Karpas-422 (cell line): Measurements from ENCODE around the gene DEPP1. TPM values are rescaled to one million over a fixed set of nuclear protein-coding genes. Genes with fewer than 3 reads are reported as not detected.

Experiments used
- DNase-seq: peaks from one replicate; pipeline ENCODE4 v3.0.0-alpha.2; 2015
- H2AFZ ChIP-seq: fragments of 200-600 bp; sonication (generic); 2 replicates; pipeline ENCODE4 v1.6.1; 2014; ENCODE audit warnings: antibody characterized with exemption, low read length, mixed read lengths
- H3K27ac ChIP-seq: fragments of 200-600 bp; sonication (generic); 2 replicates; pipeline ENCODE4 v1.5.1; 2014; ENCODE audit warnings: mild to moderate bottlenecking, low read length, moderate library complexity
- H3K27me3 ChIP-seq: fragments of 200-600 bp; sonication (generic); 2 replicates; pipeline ENCODE4 v1.6.1; 2014; ENCODE audit warnings: low read length, mixed read lengths
- H3K36me3 ChIP-seq: fragments of 200-600 bp; sonication (generic); 2 replicates; pipeline ENCODE4 v1.6.1; 2014; ENCODE audit warnings: low read length, mixed read lengths; ENCODE audit not compliant: insufficient read depth
- H3K4me1 ChIP-seq: fragments of 200-600 bp; sonication (generic); 2 replicates; pipeline ENCODE4 v1.6.1; 2014; ENCODE audit warnings: mild to moderate bottlenecking, low read length, mixed read lengths
- H3K4me2 ChIP-seq: fragments of 200-600 bp; sonication (generic); 2 replicates; pipeline ENCODE4 v1.6.1; 2014; ENCODE audit warnings: low read length, low read depth, mild to moderate bottlenecking; ENCODE audit not compliant: poor library complexity, severe bottlenecking
- H3K4me3 ChIP-seq: fragments of 200-600 bp; sonication (generic); 2 replicates; pipeline ENCODE4 v1.5.1; 2014; ENCODE audit warnings: mild to moderate bottlenecking, antibody characterized with exemption, low read length, mixed read lengths
- H3K79me2 ChIP-seq: fragments of 200-600 bp; sonication (generic); 2 replicates; pipeline ENCODE4 v1.6.1; 2014; ENCODE audit warnings: mild to moderate bottlenecking, low read length, mixed read lengths
- H3K9ac ChIP-seq: fragments of 200-600 bp; sonication (generic); 2 replicates; pipeline ENCODE4 v1.6.0; 2014; ENCODE audit warnings: low read length
- H3K9me2 ChIP-seq: fragments of 200-600 bp; sonication (generic), shearing (Covaris generic); replicated peaks from 2 replicates; pipeline ENCODE4 v1.6.0; 2014; ENCODE audit warnings: mild to moderate bottlenecking, low read length, moderate library complexity; ENCODE audit not compliant: insufficient read depth
- H3K9me3 ChIP-seq: fragments of 300-700, 200-600 bp; sonication (generic); 2 replicates; pipeline ENCODE4 v1.6.1; 2014; ENCODE audit warnings: low read length, mixed read lengths
- H4K20me1 ChIP-seq: fragments of 200-600 bp; sonication (generic); 2 replicates; pipeline ENCODE4 v1.6.1; 2014; ENCODE audit warnings: mild to moderate bottlenecking, antibody characterized with exemption, low read length, low read depth; ENCODE audit not compliant: insufficient read depth
- total RNA-seq: library from RNA; depleted of rRNA; stranded (reverse); fragments of >200 nt; shearing (Covaris generic); gene quantifications from 2 replicates; pipeline ENCODE4 v1.2.3, GENCODE V29; 2014; ENCODE audit warnings: low replicate concordance

The DEPP1 gene
- total RNA-seq, 1 experiment from 2014 or later = not detected

- H3K27ac ChIP-seq = no peak overlapping the region
- H3K36me3 ChIP-seq = peaks cover 32% of the 10 kb centered on the region
- H3K9ac ChIP-seq = no peak overlapping the region
- no peaks in the 10 kb centered on the region; the same call in 1 of the 2 replicates for H3K9me2 ChIP-seq
- H2AFZ ChIP-seq = no peak overlapping the region
- DNase-seq = no peak
- H3K4me1 ChIP-seq = peaks cover 26% of the 10 kb centered on the region
- H3K9me3 ChIP-seq = no peaks in the 10 kb centered on the region
- H4K20me1 ChIP-seq = peaks cover 43% of the 10 kb centered on the region
- H3K4me2 ChIP-seq = no peak overlapping the region
- H3K27me3 ChIP-seq = no peaks in the 10 kb centered on the region
- H3K4me3 ChIP-seq = no peak overlapping the region
- peaks cover 29% of the 10 kb centered on the region for H3K79me2 ChIP-seq
Observed at GRCh38 chr10:45003432-45004000, 24.9 kb upstream of the DEPP1 start.

- no peaks in the 10 kb centered on the region for H3K9me3 ChIP-seq
- H3K79me2 ChIP-seq = peaks cover 29% of the 10 kb centered on the region
- peaks cover 43% of the 10 kb centered on the region for H4K20me1 ChIP-seq
- H3K4me3 ChIP-seq = peak overlapping the region; percentile 84
- no peaks in the 10 kb centered on the region for H3K27me3 ChIP-seq
- H3K36me3 ChIP-seq = peaks cover 32% of the 10 kb centered on the region
- H3K9ac ChIP-seq = peak overlapping the region; percentile 77
- peak overlapping the region; percentile 21; the same call in 1 of the 2 replicates for H3K27ac ChIP-seq
- peaks cover 19% of the 10 kb centered on the region for H3K4me1 ChIP-seq
- H2AFZ ChIP-seq = no peak overlapping the region
- H3K9me2 ChIP-seq = no peaks in the 10 kb centered on the region; the same call in 1 of the 2 replicates
- H3K4me2 ChIP-seq = peak overlapping the region; percentile 97
- DNase-seq = peak; percentile 73
Observed at GRCh38 chr10:45001381-45002148, 23.0 kb upstream of the DEPP1 start.

GRCh38 chr10:45000752-45001380, 22.3 kb upstream of the DEPP1 start, which contains the start of gene ZNF22:
ZNF22 (plus strand) TSS chr10:45000923; CDS start chr10:45003369, 2,446 bp downstream.
- peak within 1 kb of the TSS; percentile 77 for H3K9ac ChIP-seq

GRCh38 chr10:45000138-45000751, 21.6 kb upstream of the DEPP1 start:
- Histone ChIP-seq H3K79me2 (peaks cover 29% of the 10 kb centered on the region), H3K9me3 (no peaks in the 10 kb centered on the region), H3K27ac (no peak overlapping the region), H3K36me3 (peaks cover 32% of the 10 kb centered on the region), H3K4me2 (peak overlapping the region; percentile 97), H3K27me3 (no peaks in the 10 kb centered on the region), H2AFZ (peak overlapping the region; percentile 85), H3K4me3 (peak overlapping the region; percentile 84), H4K20me1 (peaks cover 32% of the 10 kb centered on the region), H3K9ac (peak overlapping the region; percentile 77), H3K9me2 (no peaks in the 10 kb centered on the region; the same call in 1 of the 2 replicates), H3K4me1 (peaks cover 19% of the 10 kb centered on the region)
- no peak for DNase-seq

More at GRCh38 chr10:45000752-45001380, 22.3 kb upstream of the DEPP1 start, which contains the start of gene ZNF22:
- peaks cover 19% of the 10 kb centered on the region for H3K4me1 ChIP-seq
- peak within 1 kb of the TSS; percentile 21; the same call in 1 of the 2 replicates for H3K27ac ChIP-seq
- H4K20me1 ChIP-seq = peaks cover 39% of the 10 kb centered on the region
- H3K36me3 ChIP-seq = peaks cover 32% of the 10 kb centered on the region
- no peaks in the 10 kb centered on the region for H3K27me3 ChIP-seq
- H3K4me3 ChIP-seq = peak within 1 kb of the TSS; percentile 84
- peak within 1 kb of the TSS; percentile 97 for H3K4me2 ChIP-seq
- peak; percentile 90 for DNase-seq
- H3K9me2 ChIP-seq = no peaks in the 10 kb centered on the region; the same call in 1 of the 2 replicates
- peaks cover 29% of the 10 kb centered on the region for H3K79me2 ChIP-seq
- peak within 1 kb of the TSS; percentile 85 for H2AFZ ChIP-seq
- no peaks in the 10 kb centered on the region for H3K9me3 ChIP-seq

GRCh38 chr10:44998146-44998631, 19.6 kb upstream of the DEPP1 start:
- Histone ChIP-seq H4K20me1 (peaks cover 19% of the 10 kb centered on the region), H3K27me3 (no peaks in the 10 kb centered on the region), H2AFZ (no peak overlapping the region), H3K4me2 (no peak overlapping the region), H3K9ac (no peak overlapping the region), H3K9me2 (no peaks in the 10 kb centered on the region; the same call in 1 of the 2 replicates), H3K27ac (no peak overlapping the region), H3K79me2 (peaks cover 21% of the 10 kb centered on the region), H3K4me1 (peaks cover 19% of the 10 kb centered on the region), H3K4me3 (no peak overlapping the region), H3K9me3 (no peaks in the 10 kb centered on the region), H3K36me3 (peaks cover 13% of the 10 kb centered on the region)
- no peak for DNase-seq

- H3K9ac ChIP-seq = no peak overlapping the region
- no peak overlapping the region for H3K4me3 ChIP-seq
- peaks cover 11% of the 10 kb centered on the region for H3K79me2 ChIP-seq
- H3K9me3 ChIP-seq = no peaks in the 10 kb centered on the region
- H2AFZ ChIP-seq = no peak overlapping the region
- peaks cover 18% of the 10 kb centered on the region for H3K4me1 ChIP-seq
- peaks cover 10% of the 10 kb centered on the region; the same call in 1 of the 2 replicates for H4K20me1 ChIP-seq
- no peaks in the 10 kb centered on the region for H3K27me3 ChIP-seq
- H3K36me3 ChIP-seq = peaks cover 3% of the 10 kb centered on the region; the same call in 1 of the 2 replicates
- no peak for DNase-seq
- H3K27ac ChIP-seq = no peak overlapping the region
- H3K9me2 ChIP-seq = no peaks in the 10 kb centered on the region; the same call in 1 of the 2 replicates
- H3K4me2 ChIP-seq = no peak overlapping the region
Observed at GRCh38 chr10:44997105-44997748, 18.6 kb upstream of the DEPP1 start.

GRCh38 chr10:44995914-44996669, 17.5 kb upstream of the DEPP1 start:
- no peak for DNase-seq
- Histone ChIP-seq H3K9ac (no peak overlapping the region), H3K4me2 (no peak overlapping the region)

More at GRCh38 chr10:44995914-44996669, 17.5 kb upstream of the DEPP1 start:
- Histone ChIP-seq H3K27ac (no peak overlapping the region), H3K9me2 (no peaks in the 10 kb centered on the region; the same call in 1 of the 2 replicates), H2AFZ (no peak overlapping the region), H3K4me3 (no peak overlapping the region), H3K27me3 (no peaks in the 10 kb centered on the region), H3K36me3 (no peaks in the 10 kb centered on the region), H4K20me1 (no peaks in the 10 kb centered on the region), H3K9me3 (no peaks in the 10 kb centered on the region), H3K79me2 (peaks cover under 1% of the 10 kb centered on the region; the same call in 1 of the 2 replicates), H3K4me1 (peaks cover 7% of the 10 kb centered on the region)
